Adipose tissue (tissue), 3 donors: ENCODE data around the gene MAGI1. TPM values are rescaled to one million over a fixed set of nuclear protein-coding genes. Genes with fewer than 3 reads are reported as not detected.
"Not testable (repeated sequence)": the region's sequence is repeated elsewhere in the genome, so short reads cannot be mapped to it uniquely, and the experiment has no call there.

Experiments used
- H3K27ac ChIP-seq: one replicate; pipeline ENCODE4 v1.5.1; 2013; ENCODE audit warnings: low read depth, low read length
- WGBS, 3 donors: extraction: QIAGEN DNeasy Blood & Tissue Kit; methylation state at CpG; one replicate each; pipeline ENCODE4 v1.1.7; 2013; 5-methylcytosine and 5-hydroxymethylcytosine counted together
- polyA plus RNA-seq, 3 donors: library from polyadenylated mRNA; stranded (reverse); fragments of 200-250 nt; gene quantifications; one replicate each; pipeline ENCODE4 v1.2.3, GENCODE V29; 2013
- donor health status: healthy with polysubstance abuse.
- donor health status: Bipolar disorder and iron deficiency.
- donor health status: healthy.

Gene MAGI1
- polyA plus RNA-seq, 3 donors, result 8.8 to 10.5 (median 10.4) TPM

GRCh38 chr3:65875393-65876027 is 163.2 kb downstream of the MAGI1 start:
- WGBS, 3 donors, result 61 to 68% (median 66%) methylated on average over 6 of the region's 6 CpGs
- no peak overlapping the region for H3K27ac ChIP-seq

- H3K27ac ChIP-seq, result no peak overlapping the region
- WGBS, 3 donors, result 95 to 99% (median 97%) methylated on average over 3 of the region's 3 CpGs
Observed at GRCh38 chr3:65873869-65874268, 164.8 kb downstream of the MAGI1 start.

DNA sequence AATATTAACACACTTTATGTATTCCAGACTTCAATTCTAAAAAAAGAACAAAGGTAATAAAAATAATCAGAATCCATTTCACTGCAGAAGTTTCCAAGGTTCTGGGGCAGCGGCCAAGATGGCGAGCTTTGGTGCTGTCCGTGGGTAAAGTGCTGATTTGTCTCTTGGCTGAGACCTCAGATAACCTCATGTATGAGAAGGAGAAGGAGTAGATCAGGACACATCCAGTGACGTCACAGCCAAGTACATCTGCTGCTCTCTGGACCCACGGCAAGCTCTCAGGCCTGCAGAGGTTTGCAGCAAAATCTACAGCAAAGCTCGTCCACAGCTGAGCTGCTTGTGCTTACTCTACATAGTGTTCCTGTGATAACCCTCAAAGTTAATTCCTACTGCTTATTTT is 165.7 kb downstream of the MAGI1 start:
- WGBS, 3 donors, result 75 to 81% (median 78%) methylated on average over 6 of the region's 6 CpGs
- no peak overlapping the region for H3K27ac ChIP-seq

GRCh38 chr3:65871305-65872141 is 167.2 kb downstream of the MAGI1 start:
- H3K27ac ChIP-seq, result no peak overlapping the region
- 26 to 70% (median 61%) methylated on average over 6 of the region's 6 CpGs for WGBS, 3 donors

- 61 to 89% (median 89%) methylated on average over 9 of the region's 9 CpGs for WGBS, 3 donors
Observed at GRCh38 chr3:65869798-65870197, 168.9 kb downstream of the MAGI1 start.

GRCh38 chr3:65867463-65868210 is 171.1 kb downstream of the MAGI1 start:
- no peak overlapping the region for H3K27ac ChIP-seq
- 94 to 95% (median 95%) methylated on average over 9 of the region's 9 CpGs for WGBS, 3 donors

More at GRCh38 chr3:65869798-65870197, 168.9 kb downstream of the MAGI1 start:
- H3K27ac ChIP-seq, result no peak overlapping the region

DNA sequence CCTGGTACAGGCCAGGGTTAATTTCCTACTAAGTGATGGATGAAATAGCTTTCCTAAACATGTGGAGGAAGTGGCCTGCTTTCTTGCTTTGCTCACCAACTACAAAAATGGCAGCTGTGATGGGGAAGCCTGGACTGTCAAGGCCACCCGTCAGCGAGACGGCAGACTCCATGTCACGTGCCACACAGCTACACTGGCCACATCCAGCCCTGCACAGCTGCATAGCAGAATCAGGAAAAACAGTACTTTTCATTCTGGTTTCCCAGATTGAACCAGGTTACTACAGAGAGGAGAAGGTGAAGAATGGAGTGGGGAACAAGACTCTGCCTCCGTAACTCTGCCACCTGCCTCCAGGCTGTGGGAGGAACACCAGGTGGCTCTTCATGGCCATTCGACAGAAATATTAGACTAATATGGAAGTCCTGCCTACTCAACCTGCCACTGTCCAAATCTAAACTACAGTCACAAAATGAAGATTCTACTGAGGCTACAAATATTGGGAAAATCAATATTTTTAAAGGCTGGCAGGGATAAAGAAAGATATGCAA is 174.3 kb downstream of the MAGI1 start:
- WGBS, 3 donors, result 50 to 92% (median 85%) methylated on average over 6 of the region's 6 CpGs
- no peak overlapping the region for H3K27ac ChIP-seq

DNA sequence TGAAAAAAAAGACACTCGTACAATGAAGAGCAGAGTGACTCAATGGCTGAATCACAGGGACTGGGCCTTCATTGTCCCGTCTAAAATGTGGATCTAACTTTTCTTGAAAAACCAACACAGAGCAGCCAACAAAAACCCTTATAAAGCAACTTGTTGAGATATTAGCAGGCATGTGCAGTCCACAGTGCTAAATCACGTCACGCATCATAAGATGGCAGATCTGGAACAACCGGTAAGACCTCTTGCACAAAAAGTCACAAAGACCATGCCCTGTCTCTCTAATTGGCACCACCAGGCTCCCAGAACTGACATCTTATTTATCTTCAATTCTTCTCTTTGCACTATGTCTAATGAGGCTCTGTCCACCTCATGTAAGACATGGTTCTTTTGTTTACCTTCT is 177.0 kb downstream of the MAGI1 start:
- no peak overlapping the region for H3K27ac ChIP-seq
- WGBS, 3 donors, result 77 to 92% (median 84%) methylated on average over 5 of the region's 5 CpGs

DNA sequence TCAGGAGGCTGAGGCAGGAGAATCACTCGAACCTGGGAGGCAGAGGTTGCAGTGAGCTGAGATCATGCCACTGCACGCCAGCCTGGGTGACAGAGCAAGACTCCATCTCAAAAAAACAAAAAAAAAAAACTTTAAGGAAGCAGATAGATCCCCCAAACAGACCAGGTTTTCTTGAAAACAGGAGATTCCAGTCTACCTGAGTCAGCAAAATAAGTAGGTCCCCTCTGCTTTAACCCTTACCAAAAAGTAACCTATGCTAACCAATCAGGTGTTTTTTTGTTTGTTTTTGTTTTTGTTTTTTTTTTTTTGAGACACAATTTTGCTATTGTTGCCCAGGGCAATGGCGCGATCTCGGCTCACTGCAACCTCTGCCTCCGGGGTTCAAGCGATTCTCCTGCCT is 179.1 kb downstream of the MAGI1 start:
- not testable (repeated sequence) for H3K27ac ChIP-seq
- 95 to 100% (median 97%) methylated on average over 7 of the region's 7 CpGs for WGBS, 3 donors

DNA sequence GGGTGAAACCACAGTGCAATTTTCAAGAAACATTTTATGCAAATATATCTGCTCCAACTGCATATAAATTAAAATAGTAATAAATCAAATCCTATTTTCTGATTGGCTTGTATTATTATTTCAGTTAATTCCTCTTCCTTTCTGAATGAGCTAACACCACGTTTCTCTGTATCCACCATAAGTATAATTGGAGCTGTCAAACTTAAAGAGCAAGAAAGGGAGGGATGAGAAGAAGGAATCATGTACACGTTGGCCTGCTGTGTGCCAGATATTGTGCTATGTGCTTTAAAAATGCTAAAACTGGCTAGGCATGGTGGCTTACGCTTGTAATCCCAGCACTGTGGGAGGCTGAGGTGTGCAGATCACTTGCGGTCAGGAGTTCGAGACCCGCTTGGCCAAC is 180.0 kb downstream of the MAGI1 start:
- no peak overlapping the region for H3K27ac ChIP-seq
- 92 to 98% (median 94%) methylated on average over 6 of the region's 6 CpGs for WGBS, 3 donors

DNA sequence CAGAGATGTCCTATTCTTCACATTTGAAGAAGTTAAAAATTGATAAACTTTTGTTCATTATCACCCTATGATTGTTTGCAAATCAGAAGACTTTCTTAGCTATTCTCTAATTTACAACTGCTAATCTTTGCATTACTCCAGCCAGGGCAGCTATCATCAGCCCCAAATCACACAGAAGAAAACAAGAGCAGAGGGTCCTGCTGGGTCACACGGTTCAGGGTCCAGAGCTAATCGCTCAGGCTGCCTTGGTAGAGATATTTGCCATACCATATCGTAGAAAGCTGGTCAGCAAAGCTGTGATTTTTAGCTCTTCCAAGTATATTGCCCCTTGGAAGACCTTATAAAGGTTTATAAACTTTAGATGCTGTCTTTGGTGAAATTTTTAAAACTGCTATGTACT is 181.4 kb downstream of the MAGI1 start:
- WGBS, 3 donors, result 38 to 70% (median 63%) methylated on average over 3 of the region's 3 CpGs

DNA sequence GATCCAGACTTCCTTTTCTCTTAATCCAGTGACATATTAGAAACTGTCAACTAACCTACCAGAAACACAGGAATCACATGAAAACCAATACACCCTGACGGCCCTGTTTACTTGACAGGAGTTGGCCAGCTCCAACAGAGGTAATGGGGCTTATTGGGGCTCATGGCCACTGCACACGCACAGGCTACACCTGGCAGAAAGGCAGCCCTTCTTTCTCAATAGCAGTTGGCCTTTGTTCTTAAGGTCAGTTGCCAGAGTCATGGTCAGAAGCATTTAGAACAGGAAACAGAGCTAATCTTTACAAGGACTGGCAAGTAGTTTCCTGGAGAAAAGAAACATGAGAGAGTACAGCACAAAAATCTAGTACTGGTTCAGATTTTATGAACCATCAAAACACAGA is 181.8 kb downstream of the MAGI1 start:
- H3K27ac ChIP-seq, result no peak overlapping the region
- 26 to 69% (median 64%) methylated on average over 2 of the region's 2 CpGs for WGBS, 3 donors

More for the DNA sequence above, 181.4 kb downstream of the MAGI1 start:
- no peak overlapping the region for H3K27ac ChIP-seq

DNA sequence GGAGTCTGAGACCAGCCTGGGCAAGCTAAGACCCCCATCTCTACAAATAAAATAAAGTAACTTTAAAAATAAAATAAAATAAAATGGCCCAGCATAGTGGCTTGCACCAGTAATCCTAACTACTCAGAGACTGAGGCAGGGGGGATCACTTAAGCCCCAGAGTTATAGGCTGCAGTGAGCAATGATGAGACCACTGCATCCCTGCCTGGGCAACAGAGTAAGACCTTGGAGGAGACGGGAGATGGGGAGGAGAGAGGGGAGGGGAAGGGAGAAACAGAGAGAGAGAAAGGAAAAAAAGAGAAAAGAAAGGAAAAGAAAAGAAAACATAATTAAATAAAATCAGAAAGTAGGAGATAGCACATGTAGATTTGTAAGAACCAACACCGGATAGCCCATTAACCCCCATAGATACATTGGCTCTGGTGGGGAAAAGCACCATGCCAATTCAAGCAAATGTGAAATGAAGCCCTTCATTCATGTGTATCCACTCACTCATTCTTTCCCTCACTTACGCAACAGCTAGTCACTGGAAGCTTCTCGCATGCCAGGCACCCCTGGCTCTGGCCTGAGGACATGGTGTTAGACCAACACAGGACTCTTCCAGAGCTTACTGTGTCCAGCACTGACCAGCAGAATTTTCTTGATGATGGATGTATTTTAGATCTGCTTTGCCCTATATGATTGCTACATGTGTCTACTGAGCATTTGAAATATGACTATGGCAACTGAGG is 183.2 kb downstream of the MAGI1 start:
- no peak overlapping the region for H3K27ac ChIP-seq
- 74 to 89% (median 85%) methylated on average over 4 of the region's 4 CpGs for WGBS, 3 donors

GRCh38 chr3:65854606-65855304 is 184.0 kb downstream of the MAGI1 start:
- WGBS, 3 donors, result 49 to 57% (median 54%) methylated on average over 8 of the region's 8 CpGs
- no peak overlapping the region for H3K27ac ChIP-seq

GRCh38 chr3:65851827-65852226 is 186.9 kb downstream of the MAGI1 start:
- WGBS, 3 donors, result 76 to 93% (median 79%) methylated on average over 4 of the region's 4 CpGs
- H3K27ac ChIP-seq, result no peak overlapping the region

DNA sequence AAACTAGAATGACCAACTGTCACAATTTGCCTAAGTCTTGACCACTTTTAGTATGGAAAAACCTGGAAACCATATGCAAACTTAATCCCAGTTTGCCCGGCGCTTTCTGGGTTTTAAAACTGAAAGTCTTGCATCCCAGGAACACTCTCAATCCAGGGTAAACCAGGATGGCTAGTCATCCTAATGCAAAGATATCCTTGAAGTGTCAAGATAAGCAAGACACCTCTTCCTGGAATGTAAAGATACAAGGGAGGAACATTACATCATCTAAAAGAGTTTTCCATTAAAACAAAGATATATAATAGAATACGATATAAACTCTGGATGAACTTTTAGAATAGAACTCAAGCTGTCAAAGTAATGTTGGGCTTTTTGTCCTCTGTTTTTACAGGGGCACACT is 188.5 kb downstream of the MAGI1 start:
- H3K27ac ChIP-seq, result no peak overlapping the region
- WGBS, 3 donors, result 77 to 89% (median 84%) methylated on average over 3 of the region's 3 CpGs

GRCh38 chr3:65848024-65848423 is 190.7 kb downstream of the MAGI1 start:
- no peak overlapping the region for H3K27ac ChIP-seq
- WGBS, 3 donors, result 85 to 95% (median 88%) methylated on average over 7 of the region's 7 CpGs

DNA sequence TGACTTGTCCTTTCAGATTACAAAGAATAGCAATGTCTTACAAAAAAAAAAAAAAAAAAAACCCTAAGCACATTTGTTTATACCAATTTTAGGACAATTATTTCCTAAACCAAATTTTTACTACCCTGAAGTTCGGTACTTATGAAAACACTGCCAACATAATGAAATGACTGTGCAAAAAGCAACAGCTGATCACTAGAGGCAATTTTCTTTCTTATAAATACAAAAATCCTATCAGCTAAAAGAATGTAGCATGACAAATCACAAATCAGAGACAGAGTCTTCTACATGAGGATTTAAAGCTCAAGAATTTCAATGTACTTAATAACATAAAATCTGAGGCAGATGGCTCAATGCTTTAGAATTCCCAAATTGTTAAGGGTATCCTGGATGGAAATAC is 191.8 kb downstream of the MAGI1 start:
- H3K27ac ChIP-seq, result no peak overlapping the region
- 47 to 72% (median 59%) methylated on average over 1 of the region's 1 CpG for WGBS, 3 donors
